Fibroblast of lung (primary cell): ENCODE results near the gene ARMC10. TPM values are rescaled to one million over a fixed set of nuclear protein-coding genes. Genes with fewer than 3 reads are reported as not detected.
"Not testable (repeated sequence)": the region's sequence is repeated elsewhere in the genome, so short reads cannot be mapped to it uniquely, and the experiment has no call there.

Experiments
- DNase-seq, 2 donors: peaks; one replicate each; pipeline versions ENCODE4 v3.0.0 to v3.0.0-alpha.2; 2010; ENCODE audit warnings: low read depth in 2 of 2
- H2AFZ ChIP-seq: 2 replicates; pipeline ENCODE4 v1.5.1; 2012; ENCODE audit warnings: low read length, control low read depth, inconsistent platforms
- H3K27ac ChIP-seq: 2 replicates; pipeline ENCODE4 v1.5.1; 2011; ENCODE audit warnings: low read length, control low read depth; ENCODE audit not compliant: insufficient read depth
- H3K27me3 ChIP-seq: 2 replicates; pipeline ENCODE4 v1.5.1; 2011; ENCODE audit warnings: mild to moderate bottlenecking, low read length; ENCODE audit not compliant: control insufficient read depth, insufficient read depth
- H3K36me3 ChIP-seq: 2 replicates; pipeline ENCODE4 v1.5.1; 2011; ENCODE audit warnings: low read length; ENCODE audit not compliant: control insufficient read depth, insufficient read depth
- H3K4me1 ChIP-seq: 2 replicates; pipeline ENCODE4 v1.5.1; 2011; ENCODE audit warnings: low read length; ENCODE audit not compliant: control insufficient read depth, insufficient read depth; ENCODE audit errors: extremely low read depth
- H3K4me2 ChIP-seq: 2 replicates; pipeline ENCODE4 v1.5.1; 2011; ENCODE audit warnings: low read length, control low read depth; ENCODE audit not compliant: insufficient read depth; ENCODE audit errors: extremely low read depth
- H3K4me3 ChIP-seq, 4 experiments: fragments of 200-600 bp in 1 of 4; sonication (generic) in 1 of 4; replicated peaks in 1 of 4; 2 replicates each; pipeline ENCODE4 v1.5.1; 2011 to 2016; ENCODE audit warnings: low read length in 4 of 4, low read depth in 3 of 4, mild to moderate bottlenecking in 3 of 4, control low read depth in 2 of 4, inconsistent platforms in 1 of 4, mixed read lengths in 1 of 4; ENCODE audit not compliant: insufficient read depth in 1 of 4; ENCODE audit errors: control extremely low read depth in 1 of 4
- H3K79me2 ChIP-seq: 2 replicates; pipeline ENCODE4 v1.5.1; 2012; ENCODE audit warnings: mild to moderate bottlenecking, low read length, inconsistent platforms; ENCODE audit not compliant: control insufficient read depth, insufficient read depth
- H3K9ac ChIP-seq: 2 replicates; pipeline ENCODE4 v1.5.1; 2011; ENCODE audit warnings: mild to moderate bottlenecking, low read length, control low read depth; ENCODE audit not compliant: insufficient read depth
- H3K9me3 ChIP-seq: 2 replicates; pipeline ENCODE4 v1.5.1; 2012; ENCODE audit warnings: low read depth, low read length; ENCODE audit not compliant: control insufficient read depth, insufficient read depth
- H4K20me1 ChIP-seq: 2 replicates; pipeline ENCODE4 v1.5.1; 2011; ENCODE audit warnings: low read length; ENCODE audit not compliant: control insufficient read depth, insufficient read depth; ENCODE audit errors: extremely low read depth
- EZH2 ChIP-seq: IDR thresholded peaks from 2 replicates; pipeline ENCODE4 v1.5.1; 2012; ENCODE audit warnings: low read length, control low read depth, mild to moderate bottlenecking; ENCODE audit errors: missing control alignments
- polyA plus RNA-seq, 2 donors: library from polyadenylated mRNA; depleted of rRNA in 1 of 2; stranded (reverse) in 1 of 2; unstranded in 1 of 2; fragments of >200 nt; gene quantifications; 2 replicates each; pipeline ENCODE4 v1.2.1, GENCODE V29; 2011 to 2012; ENCODE audit warnings: missing spikeins in 1 of 2
- total RNA-seq: library from RNA; depleted of rRNA; stranded (reverse); fragments of >200 nt; gene quantifications from 2 replicates; pipeline ENCODE4 v1.2.1, GENCODE V29; 2014
- TF ChIP-seq, protein P1 (sequence below), 2 donors: IDR thresholded peaks in 1 of 2; conservative IDR thresholded peaks in 1 of 2; 1 replicate in 1 of 2; 2 replicates in 1 of 2; pipeline ENCODE4 v1.5.1; 2011 to 2012; ENCODE audit warnings: low read length in 2 of 2, control low read depth in 1 of 2, inconsistent platforms in 1 of 2, low read depth in 1 of 2, mild to moderate bottlenecking in 1 of 2

ARMC10 gene
- total and polyA plus RNA-seq, 2 donors (not counting 1 experiment from before 2014, with no cell fraction given) = 31.8 to 50.5 TPM

- TF ChIP-seq EZH2 = no peak
- TF ChIP-seq, protein P1, sequence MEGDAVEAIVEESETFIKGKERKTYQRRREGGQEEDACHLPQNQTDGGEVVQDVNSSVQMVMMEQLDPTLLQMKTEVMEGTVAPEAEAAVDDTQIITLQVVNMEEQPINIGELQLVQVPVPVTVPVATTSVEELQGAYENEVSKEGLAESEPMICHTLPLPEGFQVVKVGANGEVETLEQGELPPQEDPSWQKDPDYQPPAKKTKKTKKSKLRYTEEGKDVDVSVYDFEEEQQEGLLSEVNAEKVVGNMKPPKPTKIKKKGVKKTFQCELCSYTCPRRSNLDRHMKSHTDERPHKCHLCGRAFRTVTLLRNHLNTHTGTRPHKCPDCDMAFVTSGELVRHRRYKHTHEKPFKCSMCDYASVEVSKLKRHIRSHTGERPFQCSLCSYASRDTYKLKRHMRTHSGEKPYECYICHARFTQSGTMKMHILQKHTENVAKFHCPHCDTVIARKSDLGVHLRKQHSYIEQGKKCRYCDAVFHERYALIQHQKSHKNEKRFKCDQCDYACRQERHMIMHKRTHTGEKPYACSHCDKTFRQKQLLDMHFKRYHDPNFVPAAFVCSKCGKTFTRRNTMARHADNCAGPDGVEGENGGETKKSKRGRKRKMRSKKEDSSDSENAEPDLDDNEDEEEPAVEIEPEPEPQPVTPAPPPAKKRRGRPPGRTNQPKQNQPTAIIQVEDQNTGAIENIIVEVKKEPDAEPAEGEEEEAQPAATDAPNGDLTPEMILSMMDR (conservative IDR thresholded peaks at IDR 0.05 in 1 of 2, IDR thresholded peaks at IDR 0.05 in 1 of 2; ENCODE audit: low read depth in 1 of 2, low read length in 2 of 2) = no peak
- peak in 1 of 2 donors; percentile 75 for DNase-seq
- Histone ChIP-seq H3K36me3 (no peaks in the 10 kb centered on the region), H3K9ac (no peak overlapping the region), H3K9me3 (no peaks in the 10 kb centered on the region), H2AFZ (no peak overlapping the region), H3K79me2 (peaks cover 3% of the 10 kb centered on the region), H3K4me1 (no peaks in the 10 kb centered on the region), H3K4me2 (no peak overlapping the region), H3K27ac (no peak overlapping the region), H3K4me3 (no peak overlapping the region), H3K27me3 (no peaks in the 10 kb centered on the region), H4K20me1 (no peaks in the 10 kb centered on the region)
Measured at GRCh38 chr7:103141753-103142404, 66.9 kb downstream of the ARMC10 start.

GRCh38 chr7:103142494-103142893 is 67.6 kb downstream of the ARMC10 start:
- H3K9me3 ChIP-seq = no peaks in the 10 kb centered on the region
- no peak overlapping the region for H3K4me2 ChIP-seq
- no peak overlapping the region for H2AFZ ChIP-seq
- no peak for DNase-seq
- no peak overlapping the region for H3K9ac ChIP-seq
- TF ChIP-seq EZH2 = no peak
- TF ChIP-seq, protein P1 (conservative IDR thresholded peaks at IDR 0.05 in 1 of 2, IDR thresholded peaks at IDR 0.05 in 1 of 2; ENCODE audit: low read depth in 1 of 2, low read length in 2 of 2) = no peak
- H3K27me3 ChIP-seq = no peaks in the 10 kb centered on the region
- H3K4me3 ChIP-seq = no peak overlapping the region
- H3K27ac ChIP-seq = no peak overlapping the region
- H3K4me1 ChIP-seq = no peaks in the 10 kb centered on the region
- no peaks in the 10 kb centered on the region for H4K20me1 ChIP-seq
- no peaks in the 10 kb centered on the region for H3K36me3 ChIP-seq
- H3K79me2 ChIP-seq = peaks cover 3% of the 10 kb centered on the region

- DNase-seq = no peak
- Histone ChIP-seq H4K20me1 (no peaks in the 10 kb centered on the region), H3K9me3 (no peaks in the 10 kb centered on the region), H3K27ac (no peak overlapping the region), H3K4me3 (no peak overlapping the region), H3K9ac (no peak overlapping the region), H3K79me2 (peaks cover 3% of the 10 kb centered on the region), H3K36me3 (no peaks in the 10 kb centered on the region), H3K4me2 (no peak overlapping the region), H3K4me1 (no peaks in the 10 kb centered on the region), H2AFZ (no peak overlapping the region), H3K27me3 (no peaks in the 10 kb centered on the region)
- TF ChIP-seq, protein P1 (conservative IDR thresholded peaks at IDR 0.05 in 1 of 2, IDR thresholded peaks at IDR 0.05 in 1 of 2; ENCODE audit: low read depth in 1 of 2, low read length in 2 of 2) = no peak
Measured at GRCh38 chr7:103143868-103144267, 68.9 kb downstream of the ARMC10 start.

GRCh38 chr7:103144754-103145153 is 69.8 kb downstream of the ARMC10 start:
- not testable (repeated sequence) for H3K4me2 ChIP-seq, H3K9ac ChIP-seq, H3K9me3 ChIP-seq, H4K20me1 ChIP-seq, H3K79me2 ChIP-seq, H3K27ac ChIP-seq, H3K4me1 ChIP-seq, DNase-seq, H3K36me3 ChIP-seq, H3K4me3 ChIP-seq, H2AFZ ChIP-seq, H3K27me3 ChIP-seq
